ENCODE data around the gene KCNAB3.

The KCNAB3 gene

DNA sequence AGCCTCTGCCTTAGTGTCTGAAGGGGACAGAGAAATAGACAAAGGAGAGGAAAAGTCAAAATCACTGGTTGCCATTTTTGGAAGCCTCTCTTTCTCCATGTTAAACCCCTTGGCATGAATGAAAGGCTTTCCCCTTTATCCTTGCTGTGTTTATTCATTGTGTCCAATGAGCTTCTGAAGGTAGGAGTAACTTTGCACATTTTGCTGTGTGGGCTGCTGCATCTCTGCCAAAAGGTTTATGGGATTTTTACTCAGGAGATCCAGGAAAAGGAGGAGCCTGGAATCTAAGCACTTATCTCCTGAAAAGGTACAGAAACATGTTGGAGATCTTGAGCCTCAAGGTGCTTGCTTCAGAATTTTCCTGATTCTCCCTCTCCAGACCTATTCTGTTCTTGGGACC lies 6.2 kb upstream of the KCNAB3 start:
- DNase-seq: no peak

DNA sequence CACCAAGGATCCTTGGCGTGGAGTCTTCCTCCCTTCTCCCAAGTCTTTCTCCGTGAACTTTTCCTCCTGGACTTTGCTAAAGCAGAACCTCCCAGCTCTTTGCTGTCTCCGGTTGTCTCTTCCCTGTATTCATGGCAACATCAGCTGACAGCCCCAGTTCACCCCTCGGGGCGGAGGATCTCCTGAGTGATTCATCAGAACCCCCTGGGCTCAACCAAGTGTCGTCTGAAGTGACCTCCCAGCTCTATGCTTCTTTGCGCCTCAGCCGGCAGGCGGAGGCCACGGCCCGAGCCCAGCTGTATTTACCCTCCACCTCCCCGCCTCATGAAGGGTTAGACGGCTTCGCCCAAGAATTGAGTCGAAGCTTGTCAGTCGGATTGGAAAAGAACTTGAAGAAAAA lies 3.3 kb upstream of the KCNAB3 start:
- no peak for DNase-seq

DNA sequence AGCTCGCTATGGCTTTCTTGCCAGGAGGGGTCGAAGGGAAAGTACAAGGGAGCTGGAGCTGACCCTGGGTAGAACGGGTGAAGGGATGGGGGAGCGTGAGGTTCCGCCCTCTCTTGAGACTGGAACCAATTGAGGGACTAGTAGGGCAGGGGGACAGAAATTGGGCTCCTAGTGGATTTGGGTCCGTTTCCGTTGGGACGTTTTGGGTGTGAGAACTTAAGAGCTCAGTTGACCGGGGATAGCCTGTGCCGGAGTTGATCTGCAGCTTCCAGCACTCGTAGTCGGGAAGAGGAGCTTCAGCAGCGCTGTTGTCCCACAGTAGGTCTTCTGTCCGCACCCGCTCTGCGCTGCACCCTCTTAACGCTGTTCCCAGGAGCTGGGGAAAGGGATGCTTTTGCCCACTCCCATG lies 2.8 kb upstream of the KCNAB3 start:
- no peak for DNase-seq

DNA sequence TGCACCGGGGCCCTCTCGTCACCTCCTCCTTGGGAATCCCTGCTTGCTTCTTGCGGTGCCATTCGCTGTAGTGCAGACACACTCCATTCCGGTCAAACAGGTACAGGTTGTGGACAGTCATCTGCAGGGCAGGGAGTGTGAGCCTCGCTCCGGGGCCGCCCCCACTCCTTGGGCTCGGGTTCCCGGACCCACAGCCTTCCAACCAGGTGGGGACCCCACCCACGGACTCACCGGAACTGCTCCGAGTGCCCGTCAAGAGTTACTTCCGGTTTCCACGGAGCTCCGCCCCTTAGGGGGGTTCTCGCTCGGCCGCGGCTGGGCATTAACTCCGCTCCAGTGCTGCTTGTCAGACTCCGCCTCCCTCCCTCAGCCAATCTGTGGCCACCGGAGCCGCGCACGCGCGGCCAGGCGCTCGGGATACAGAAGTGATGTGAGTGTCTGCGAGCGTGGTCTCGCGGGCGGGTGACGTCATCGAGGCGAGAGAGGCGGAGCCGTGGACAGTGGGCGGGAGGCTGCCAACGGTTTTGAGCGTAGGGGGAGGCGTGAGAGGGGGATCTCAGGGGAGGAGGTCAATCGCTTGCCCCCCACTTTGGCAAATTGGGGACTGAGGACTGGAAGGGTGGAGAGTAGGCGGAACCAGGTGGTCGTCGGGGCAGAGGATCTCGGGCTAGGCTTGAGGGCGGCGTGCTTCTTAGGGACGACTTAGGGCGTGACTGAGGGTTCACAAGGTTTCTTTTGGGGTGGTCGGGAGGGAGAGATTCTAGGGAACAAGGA lies 2.2 kb upstream of the KCNAB3 start, which contains the start of the genes CNTROB and TRAPPC1:
Gene CNTROB (plus strand): TSS at position 498 of the 774 bp plus-strand sequence. CDS start 874 bp downstream, outside the sequence.
Gene TRAPPC1 (minus strand): TSS at position 238 of the 774 bp plus-strand sequence. CDS start 117 bp downstream, at position 121.
- DNase-seq: peak; percentile 58

DNA sequence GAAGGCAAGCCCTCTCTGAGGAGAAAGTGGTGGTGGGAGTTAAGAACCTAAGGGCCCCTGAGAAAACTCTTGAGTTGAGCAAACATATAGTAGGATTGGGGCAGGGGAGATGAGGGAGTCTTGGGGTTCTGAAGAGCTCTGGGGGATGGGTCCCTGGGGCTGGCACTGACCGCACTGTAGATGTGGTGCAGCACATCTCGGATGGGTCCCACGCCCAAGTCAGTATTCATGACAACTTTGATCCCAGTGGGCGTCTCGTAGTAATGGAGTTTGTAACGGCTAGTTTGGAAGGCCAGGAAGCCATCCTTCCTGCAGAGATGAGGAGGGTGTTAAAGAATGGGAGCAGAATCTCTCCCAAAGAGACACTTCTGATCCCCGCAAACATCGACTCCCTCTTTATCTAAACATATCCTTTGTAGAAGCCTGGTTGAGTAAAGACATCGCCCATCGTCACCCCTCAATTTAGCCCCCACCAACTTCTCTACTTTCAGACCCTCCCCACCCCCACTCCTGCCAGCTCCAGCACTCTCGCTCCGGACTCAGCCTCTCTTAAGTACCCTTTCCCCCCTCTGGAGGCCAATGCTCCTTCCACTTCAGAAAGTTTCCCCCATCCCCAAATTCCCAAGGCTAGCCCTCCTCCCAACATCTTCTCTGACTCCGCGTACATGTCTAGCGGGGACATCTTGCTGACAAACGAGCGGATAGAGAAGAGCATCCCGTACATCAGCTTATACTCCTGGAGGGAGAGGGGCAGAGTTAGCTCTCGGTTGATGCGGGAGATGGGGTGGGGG lies 1.4 kb upstream of the KCNAB3 start:
- DNase-seq: no peak

DNA sequence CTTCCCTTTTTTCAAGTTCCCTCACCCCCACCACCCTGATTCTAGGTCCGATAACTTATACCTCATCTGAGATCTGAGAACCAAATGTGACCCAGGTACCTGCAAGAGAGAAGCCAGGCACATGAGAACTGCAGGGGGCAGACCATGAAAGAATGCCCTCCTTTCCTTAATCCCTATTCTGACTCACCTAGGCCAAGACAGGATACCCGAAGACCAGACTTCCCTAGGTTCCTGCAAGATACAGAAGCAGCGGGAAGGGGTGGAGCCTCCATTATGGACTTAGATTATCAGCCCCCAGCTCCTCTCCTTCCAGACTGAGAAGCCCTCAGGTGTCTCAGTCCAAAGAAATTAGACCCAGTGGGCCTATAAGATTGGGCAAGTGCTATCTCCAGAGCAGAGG lies 2.1 kb downstream of the KCNAB3 start:
- no peak for DNase-seq

DNA sequence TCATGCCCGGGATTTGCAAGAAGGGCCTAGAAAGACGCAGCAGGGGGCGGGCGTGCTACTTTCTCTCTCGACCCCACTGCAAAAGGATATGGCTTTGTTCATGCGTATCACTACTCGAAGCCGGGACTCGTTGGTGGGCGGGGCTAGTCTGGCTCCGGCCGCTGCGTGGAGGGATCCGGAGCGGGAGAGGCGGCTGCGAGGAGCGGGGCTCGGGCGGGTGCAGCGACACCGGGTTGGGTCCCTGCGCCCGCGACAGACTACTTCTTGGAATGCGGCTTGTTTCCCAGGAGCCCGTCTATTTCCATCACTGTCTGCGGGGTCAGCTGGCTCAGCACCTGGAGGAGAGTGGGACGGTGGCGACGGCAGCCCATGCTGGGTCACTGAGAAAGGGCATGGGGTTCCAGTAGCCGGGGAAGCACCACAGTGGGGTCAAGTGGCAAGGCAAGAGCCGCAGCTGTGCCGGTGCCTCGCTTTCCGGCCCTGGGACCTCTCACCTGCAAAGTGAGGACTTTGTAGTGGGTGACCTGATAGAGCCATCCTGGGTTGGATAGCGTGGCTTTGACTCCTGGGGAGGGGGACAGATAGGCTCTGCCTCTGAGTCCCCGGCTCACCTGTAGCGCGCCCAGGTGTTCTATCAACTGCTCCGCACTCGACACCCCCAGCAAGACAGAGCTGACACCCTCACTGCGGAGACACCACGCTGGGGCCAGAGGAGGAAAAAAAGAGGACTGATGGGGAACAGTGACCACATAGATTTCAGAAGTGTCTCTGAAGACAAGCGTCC lies 6.6 kb downstream of the KCNAB3 start:
- DNase-seq: no peak

DNA sequence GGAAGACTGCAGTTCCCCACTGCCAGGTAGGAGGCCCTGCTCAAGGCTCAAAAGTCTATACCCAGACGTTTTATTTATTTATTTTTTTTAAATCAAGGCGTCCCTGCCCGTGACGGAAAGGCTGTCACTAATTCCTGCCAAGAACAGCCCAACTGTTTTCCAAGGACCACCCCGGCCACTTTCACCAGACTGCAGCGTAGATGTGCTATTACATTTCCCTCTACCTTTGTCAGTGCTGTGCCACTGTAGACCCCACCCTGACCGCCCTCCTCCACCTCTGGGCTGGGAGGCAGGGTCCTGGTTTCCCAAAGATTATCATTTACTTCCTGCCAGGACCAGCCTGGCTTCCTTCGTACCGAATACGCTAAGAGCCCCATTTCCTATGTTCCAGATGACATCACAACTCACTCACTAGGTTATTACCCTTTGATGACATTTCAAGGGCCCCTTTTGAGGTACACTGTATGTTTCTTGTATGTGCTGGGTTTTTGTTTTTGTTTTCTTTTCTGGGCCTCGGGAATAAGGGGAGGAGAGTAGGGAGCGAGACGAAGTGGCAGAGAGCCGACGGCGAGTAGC lies 7.3 kb downstream of the KCNAB3 start:
- no peak for DNase-seq

DNA sequence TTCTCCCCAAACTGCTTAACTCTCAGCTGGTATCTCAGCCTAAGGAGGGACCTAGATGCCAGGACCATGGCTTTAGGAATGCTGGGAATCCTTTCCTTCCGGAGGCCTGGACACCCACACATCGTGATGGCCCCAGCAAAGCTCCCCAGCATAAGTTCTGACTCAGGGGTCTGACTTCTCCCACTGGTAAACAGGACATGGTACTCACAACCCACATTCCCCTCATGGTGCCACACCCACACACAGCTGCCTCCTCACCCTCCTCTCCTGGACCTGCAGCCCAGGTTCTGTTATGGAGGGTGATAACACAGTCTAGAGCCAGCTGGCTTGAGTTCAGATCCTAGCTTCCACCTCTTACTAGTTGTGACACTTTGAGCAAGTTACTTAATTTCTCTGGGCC lies 12.8 kb downstream of the KCNAB3 start:
- DNase-seq: no peak

DNA sequence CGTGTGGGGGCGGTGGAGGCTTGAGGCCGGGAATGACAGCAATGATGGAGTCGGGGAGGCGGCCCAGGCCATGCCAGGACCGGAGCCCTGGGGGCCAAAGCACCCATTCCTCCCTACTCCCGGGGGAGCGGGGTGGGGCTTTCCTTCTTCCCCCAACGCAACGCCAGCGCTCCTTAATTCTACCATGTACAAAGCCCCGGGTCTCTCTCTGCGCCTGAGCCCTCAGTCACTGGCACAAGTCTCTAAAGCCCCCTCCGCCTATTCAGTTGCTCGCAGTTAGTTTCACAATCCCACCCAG lies 13.3 kb downstream of the KCNAB3 start:
- no peak for DNase-seq

DNA sequence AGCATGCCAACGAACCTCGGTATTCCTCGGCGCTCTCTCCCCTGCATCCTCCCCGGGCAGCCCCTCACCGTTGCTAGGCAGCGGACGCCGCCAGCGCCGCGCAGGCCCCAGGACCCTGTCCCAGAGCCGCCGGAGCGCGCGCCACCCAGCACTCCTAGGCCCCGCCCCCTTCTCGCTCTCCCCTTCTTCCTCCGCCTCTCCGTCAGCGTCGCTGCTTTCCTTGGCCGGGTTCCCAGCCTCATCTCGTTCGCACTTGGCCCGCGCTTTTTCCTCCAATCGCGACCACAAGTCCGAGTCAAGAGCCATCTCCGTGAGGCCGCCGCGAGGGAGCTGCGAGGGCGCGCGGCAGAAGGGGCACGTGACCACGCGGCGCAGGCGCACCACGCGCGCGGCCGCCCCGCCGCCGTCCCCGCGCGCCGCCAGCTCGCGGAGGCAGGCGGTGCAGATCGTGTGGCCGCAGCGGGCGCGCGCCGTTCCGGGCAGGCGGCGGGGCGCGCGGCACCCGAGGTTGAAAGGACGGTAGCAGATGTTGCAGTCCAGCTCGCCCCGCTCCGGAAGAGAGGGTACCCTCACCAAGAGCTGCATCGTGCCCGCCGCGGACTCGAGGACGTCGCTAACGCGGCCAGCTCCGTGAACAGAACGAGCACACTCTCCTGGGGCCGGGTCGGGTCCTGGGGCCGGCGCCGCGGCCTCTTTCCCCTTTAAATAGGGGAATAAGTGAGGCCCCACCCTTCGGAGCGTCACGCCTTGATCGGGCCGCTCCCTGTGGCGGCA lies 13.9 kb downstream of the KCNAB3 start, which contains the start of gene RNF227:
Gene RNF227 (minus strand): TSS at position 679 of the 774 bp plus-strand sequence. CDS start 94 bp downstream, at position 585.
- peak; percentile 39 for DNase-seq

DNA sequence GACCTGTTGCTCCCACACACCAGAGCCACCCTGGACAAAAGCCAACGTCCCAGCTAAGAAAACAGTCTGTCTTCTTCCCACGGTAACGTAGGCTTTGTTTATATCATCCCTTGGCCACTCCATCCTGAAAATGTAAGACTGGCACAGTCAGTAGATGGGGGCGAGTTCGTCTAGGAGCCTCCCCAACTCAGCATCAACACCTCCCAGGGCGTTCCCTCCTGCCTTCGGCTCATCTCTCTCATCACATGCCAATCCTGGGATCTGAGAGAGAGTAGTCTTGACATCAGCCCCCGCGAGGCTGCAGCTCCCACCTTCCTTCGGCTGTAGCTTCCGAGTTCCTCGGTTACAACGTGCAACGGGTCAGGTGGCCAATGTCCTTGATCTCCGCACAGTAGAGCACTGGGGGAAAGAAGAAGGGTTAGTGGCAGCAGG lies 14.5 kb downstream of the KCNAB3 start:
- DNase-seq: no peak

DNA sequence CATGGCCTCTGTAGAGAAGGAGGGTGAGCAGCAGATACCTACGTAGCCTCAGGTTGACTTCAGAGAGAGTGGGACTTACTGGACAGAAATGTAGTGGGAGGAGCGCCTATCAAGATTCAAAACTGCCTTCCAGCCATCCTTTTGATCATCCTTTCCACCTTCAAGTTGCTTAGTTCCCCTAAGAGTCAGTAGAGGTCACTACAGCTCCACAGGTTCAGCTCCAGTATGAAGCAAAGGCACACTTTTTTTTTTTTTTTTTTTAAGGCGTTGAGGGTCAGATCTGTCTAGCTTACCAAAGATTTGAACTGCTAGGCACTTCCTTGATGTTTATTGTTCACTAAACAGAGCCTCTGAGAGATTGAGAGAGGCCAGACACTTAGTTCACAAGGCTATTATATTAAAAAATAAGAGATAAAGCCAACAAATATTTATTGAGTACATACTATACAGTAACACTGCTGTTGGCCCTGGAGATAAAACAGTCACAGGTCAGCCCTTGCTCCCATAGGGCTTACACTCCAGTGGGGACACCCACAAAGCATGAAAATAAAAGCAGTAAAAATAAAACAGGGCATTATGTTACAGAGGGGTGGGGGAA lies 16.6 kb downstream of the KCNAB3 start:
- no peak for DNase-seq

DNA sequence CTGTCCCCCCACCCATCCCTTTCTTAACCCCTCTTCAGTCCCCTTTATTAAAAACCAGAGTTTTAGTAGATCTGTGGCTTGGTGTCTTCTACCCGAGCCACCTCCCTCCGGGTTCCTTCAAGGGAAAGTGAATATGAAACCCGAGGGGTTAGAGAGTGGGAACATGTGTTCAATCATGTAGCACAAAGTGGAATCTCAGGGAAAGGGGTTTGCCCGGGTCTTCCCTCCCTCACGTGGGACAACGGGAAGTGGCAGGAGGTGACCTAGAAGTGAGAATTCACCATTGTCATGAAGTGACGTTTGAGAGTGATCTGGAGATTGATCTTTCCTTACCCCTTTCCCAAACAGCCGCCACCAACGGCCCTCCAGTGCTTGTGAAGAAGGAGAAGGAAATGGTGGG lies 18.5 kb downstream of the KCNAB3 start:
- no peak for DNase-seq

DNA sequence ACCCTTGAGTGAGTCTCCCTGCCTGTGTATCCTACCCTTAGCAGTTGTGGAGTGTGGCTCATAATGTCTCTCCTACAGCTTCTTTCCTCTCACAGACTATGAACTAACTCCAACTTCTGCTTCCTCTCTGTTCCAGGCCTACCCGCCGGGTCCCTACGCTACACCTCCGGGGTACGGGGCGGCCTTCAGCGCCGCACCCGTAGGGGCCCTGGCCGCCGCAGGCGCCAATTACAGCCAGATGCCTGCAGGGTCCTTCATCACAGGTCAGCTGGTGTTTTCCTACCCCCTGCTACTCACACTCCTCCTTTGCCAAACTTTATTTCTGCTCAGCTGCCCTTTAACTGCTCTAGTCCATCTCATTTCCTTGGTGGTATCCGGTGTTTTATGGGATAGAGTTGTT lies 18.9 kb downstream of the KCNAB3 start:
- DNase-seq: no peak

DNA sequence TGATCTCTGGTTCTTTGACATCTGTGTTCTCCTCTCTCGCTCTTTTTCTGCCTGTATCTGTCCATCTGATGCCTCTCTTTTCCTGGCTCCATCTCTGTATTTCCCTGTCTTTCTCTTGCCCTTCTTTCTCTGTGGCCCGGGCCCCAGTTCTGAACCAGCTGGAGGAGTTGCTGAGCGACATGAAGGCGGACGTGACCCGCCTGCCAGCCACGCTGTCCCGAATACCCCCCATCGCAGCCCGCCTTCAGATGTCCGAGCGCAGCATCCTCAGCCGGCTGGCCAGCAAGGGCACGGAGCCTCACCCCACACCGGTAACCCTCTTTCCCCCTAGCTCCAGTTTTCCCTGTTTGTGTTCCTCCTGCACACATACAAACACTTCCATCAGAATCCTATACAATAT lies 19.4 kb downstream of the KCNAB3 start:
- no peak for DNase-seq

DNA sequence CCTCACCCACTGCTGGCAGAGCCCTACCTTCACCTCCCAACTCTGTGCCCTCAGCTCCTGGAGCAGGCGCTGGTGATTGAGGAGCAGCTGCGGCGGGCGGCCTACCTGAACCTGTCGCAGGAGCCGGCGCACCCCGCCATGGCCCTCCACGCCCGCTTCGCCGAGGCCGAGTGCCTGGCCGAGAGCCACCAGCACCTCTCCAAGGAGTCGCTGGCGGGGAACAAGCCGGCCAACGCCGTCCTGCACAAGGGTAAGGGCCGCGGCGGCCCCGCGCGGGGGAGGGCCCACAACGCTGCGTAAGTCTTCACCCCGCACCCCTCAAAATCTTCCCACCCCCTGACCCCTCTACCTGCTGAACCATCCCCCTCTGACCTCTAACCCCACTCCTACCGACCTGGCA lies 20.6 kb downstream of the KCNAB3 start:
- DNase-seq: no peak

DNA sequence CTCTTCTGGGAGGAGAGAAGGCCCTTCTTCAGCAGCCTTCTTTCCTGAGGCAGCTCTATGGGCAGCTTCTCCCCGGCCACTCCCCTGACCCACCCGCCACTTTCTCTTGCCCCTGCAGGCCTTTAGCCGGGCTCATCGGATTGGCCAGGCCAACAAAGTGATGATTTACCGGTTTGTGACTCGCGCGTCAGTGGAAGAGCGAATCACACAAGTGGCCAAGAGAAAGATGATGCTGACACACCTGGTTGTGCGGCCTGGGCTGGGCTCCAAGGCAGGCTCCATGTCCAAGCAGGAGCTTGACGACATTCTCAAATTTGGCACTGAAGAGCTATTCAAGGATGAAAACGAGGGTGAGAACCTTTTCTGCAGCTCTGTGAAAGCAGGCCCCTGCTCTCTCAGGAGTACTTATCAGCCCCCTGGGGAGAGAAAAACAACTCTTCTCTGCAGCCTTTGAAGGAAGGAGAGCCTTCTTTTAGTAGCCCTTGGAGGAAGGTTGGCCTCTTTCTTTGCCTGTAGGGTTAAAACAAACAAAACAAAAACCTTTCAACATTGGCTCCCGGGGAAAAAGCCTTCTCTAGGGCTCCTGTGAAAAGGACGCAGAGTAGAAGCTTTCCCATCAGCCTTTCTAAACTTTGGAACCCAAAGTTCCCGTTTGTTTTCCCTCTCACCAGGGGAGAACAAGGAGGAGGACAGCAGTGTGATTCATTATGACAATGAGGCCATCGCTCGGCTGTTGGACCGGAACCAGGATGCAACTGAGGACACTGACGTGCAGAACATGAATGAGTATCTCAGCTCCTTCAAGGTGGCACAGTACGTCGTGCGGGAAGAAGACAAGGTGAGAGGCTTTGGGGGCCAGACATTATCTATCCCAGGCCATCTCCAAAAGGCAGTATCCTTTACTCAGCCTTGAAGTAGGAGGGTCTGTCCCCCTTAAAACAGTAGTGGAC lies 26.2 kb downstream of the KCNAB3 start:
- DNase-seq: no peak

DNA sequence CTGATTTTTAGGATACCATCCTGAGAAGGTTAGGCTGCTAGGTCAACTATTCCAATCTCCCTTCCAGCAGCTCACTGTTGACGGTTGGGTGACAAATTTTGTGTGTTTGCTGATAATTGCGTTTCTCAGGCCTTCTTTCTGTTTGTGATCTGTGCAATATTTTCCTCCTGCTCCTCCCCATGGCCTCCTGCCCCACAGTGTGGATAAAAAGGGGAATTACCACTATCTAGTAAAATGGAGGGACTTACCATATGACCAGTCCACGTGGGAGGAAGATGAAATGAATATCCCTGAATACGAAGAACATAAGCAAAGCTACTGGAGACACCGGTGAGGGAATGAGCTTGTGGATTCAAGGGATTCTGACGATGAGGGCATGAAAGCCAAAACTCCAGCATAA lies 31.9 kb downstream of the KCNAB3 start:
- DNase-seq: no peak

DNA sequence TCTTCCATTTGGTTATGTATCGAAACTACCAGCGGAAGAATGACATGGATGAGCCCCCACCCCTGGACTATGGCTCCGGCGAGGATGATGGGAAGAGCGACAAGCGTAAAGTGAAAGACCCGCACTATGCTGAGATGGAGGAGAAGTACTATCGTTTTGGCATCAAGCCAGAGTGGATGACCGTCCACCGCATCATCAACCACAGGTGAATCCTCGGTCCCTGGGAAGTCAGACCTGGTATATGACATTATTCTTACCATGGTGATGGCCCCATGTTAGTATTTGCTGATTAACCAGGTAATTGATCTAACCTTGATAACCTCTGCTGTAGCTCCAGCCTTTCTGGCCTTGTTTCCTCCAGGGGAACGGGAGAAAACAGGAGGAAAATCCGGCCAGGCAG lies 32.6 kb downstream of the KCNAB3 start:
- no peak for DNase-seq

DNA sequence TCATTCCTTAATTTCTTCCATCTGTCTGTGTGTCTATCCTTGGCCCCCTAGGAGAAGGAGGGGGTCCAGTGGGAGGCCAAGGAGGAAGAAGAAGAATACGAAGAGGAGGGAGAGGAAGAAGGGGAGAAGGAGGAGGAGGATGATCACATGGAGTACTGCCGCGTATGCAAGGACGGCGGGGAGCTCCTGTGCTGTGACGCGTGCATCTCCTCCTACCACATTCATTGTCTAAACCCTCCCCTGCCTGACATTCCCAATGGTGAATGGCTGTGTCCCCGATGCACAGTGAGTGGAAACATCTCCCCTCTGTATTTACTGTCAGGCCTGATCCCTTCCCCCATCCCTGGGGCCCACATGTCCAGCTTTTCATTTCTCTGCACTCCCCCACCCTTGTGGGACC lies 34.8 kb downstream of the KCNAB3 start:
- DNase-seq: no peak
